ENCODE measurements around the gene TNNI3. TPM values are rescaled to one million over a fixed set of nuclear protein-coding genes. Genes with fewer than 3 reads are reported as not detected.

TNNI3 gene
- total and polyA plus RNA-seq, 2 of the 4 experiments (the other 2 are of a cell fraction) = not detected

GRCh38 chr19:55112246-55112776 lies 45.2 kb downstream of the TNNI3 start (continued):
- TF ChIP-seq, protein P1, sequence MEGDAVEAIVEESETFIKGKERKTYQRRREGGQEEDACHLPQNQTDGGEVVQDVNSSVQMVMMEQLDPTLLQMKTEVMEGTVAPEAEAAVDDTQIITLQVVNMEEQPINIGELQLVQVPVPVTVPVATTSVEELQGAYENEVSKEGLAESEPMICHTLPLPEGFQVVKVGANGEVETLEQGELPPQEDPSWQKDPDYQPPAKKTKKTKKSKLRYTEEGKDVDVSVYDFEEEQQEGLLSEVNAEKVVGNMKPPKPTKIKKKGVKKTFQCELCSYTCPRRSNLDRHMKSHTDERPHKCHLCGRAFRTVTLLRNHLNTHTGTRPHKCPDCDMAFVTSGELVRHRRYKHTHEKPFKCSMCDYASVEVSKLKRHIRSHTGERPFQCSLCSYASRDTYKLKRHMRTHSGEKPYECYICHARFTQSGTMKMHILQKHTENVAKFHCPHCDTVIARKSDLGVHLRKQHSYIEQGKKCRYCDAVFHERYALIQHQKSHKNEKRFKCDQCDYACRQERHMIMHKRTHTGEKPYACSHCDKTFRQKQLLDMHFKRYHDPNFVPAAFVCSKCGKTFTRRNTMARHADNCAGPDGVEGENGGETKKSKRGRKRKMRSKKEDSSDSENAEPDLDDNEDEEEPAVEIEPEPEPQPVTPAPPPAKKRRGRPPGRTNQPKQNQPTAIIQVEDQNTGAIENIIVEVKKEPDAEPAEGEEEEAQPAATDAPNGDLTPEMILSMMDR (conservative IDR thresholded peaks at IDR 0.05; ENCODE audit: low read depth, low read length) = no peak
- no peak for TF ChIP-seq RAD21 (IDR thresholded peaks at IDR 0.05; ENCODE audit: low read length)

GRCh38 chr19:55111238-55111831 lies 46.2 kb downstream of the TNNI3 start:
- ChIA-PET POLR2A (ENCODE audit: unreplicated experiment) (no interaction called here), CTCF (no interaction called here)
- no peak overlapping the region for H4K5ac ChIP-seq (ENCODE audit: low read depth, low read length)
- H3K36me3 ChIP-seq (ENCODE audit: control insufficient read depth, insufficient read depth, low read length) = peaks cover 26% of the 10 kb centered on the region
- H4K91ac ChIP-seq (ENCODE audit: insufficient read depth, low read depth, low read length) = no peak overlapping the region
- H3K4me2 ChIP-seq (ENCODE audit: low read depth, low read length) = no peak overlapping the region
- H4K20me1 ChIP-seq (ENCODE audit: insufficient read depth, low read length) = peaks cover 74% of the 10 kb centered on the region
- H3K4me3 ChIP-seq (ENCODE audit: insufficient read depth, low read depth, low read length) = no peak overlapping the region
- peaks cover 13% of the 10 kb centered on the region for H3K4me1 ChIP-seq (ENCODE audit: control insufficient read depth, insufficient read depth, low read length)
- BruUV-seq (replicated peaks) = no TSS peak
- no peak overlapping the region for H2BK15ac ChIP-seq (ENCODE audit: low read depth, low read length)
- H2AK9ac ChIP-seq (replicated peaks; ENCODE audit: low read depth, low read length, poor library complexity) = no peak overlapping the region
- H3K27ac ChIP-seq (ENCODE audit: insufficient read depth, low read length) = no peak overlapping the region
- H3K9me1 ChIP-seq (ENCODE audit: insufficient read depth, low read length) = peaks cover 10% of the 10 kb centered on the region
- H2AK5ac ChIP-seq (ENCODE audit: low read depth, low read length) = no peak overlapping the region
- H3K4ac ChIP-seq (ENCODE audit: low read depth, low read length) = no peak overlapping the region
- no peak overlapping the region for H2BK5ac ChIP-seq (ENCODE audit: low read depth, low read length, poor library complexity, severe bottlenecking)
- dilution Hi-C loops (cut with HindIII; ENCODE audit: low sequenced_read_pairs, unreplicated experiment) (no loop called here), intact Hi-C loops (cut with micrococcal nuclease) (no loop called here), in situ Hi-C loops (cut with MboI; ENCODE audit: low sequenced_read_pairs) (loop anchor here (25.0 kb wide), 1 partner anchor 526 kb away; the partner anchor contains the start of genes CCDC106, ZNF580 and ZNF581)
- H3K27me3 ChIP-seq (ENCODE audit: control insufficient read depth, insufficient read depth, low read length) = no peaks in the 10 kb centered on the region
- no peak overlapping the region for H3K23ac ChIP-seq (ENCODE audit: low read depth, low read length)
- 93% methylated on average over 8 of the region's 21 CpGs; no CpG with 5 or more reads in 1 of the 2 experiments for WGBS, 2 experiments (ENCODE audit: extremely low coverage in 2 of 2, insufficient read length in 1 of 2)
- ATAC-seq (ENCODE audit: low read depth) = no peak
- no peak overlapping the region for H3K56ac ChIP-seq (ENCODE audit: extremely low read depth, insufficient read depth, low read length)
- H3K79me1 ChIP-seq (ENCODE audit: low read depth in 1 of 2, low read length in 2 of 2) = peaks cover 19 to 72% of the 10 kb centered on the region in 2 experiments
- no peak overlapping the region for H2BK20ac ChIP-seq (ENCODE audit: low read depth, low read length)
- H4K8ac ChIP-seq (ENCODE audit: low read depth in 2 of 2, low read length in 2 of 2) = no peak overlapping the region
- no peak overlapping the region for H3K9ac ChIP-seq (ENCODE audit: low read depth, low read length)
- H3K14ac ChIP-seq (replicated peaks; ENCODE audit: low read depth, low read length) = no peak overlapping the region
- DNase-seq = no peak
- no peaks in the 10 kb centered on the region for H3K9me3 ChIP-seq (ENCODE audit: control insufficient read depth, insufficient read depth, low read length)
- H2BK120ac ChIP-seq (ENCODE audit: low read depth, low read length) = no peak overlapping the region
- H3K18ac ChIP-seq (ENCODE audit: low read depth, low read length) = no peak overlapping the region
- no peak overlapping the region for H2AFZ ChIP-seq (replicated peaks; ENCODE audit: low read length, poor library complexity)
- TF ChIP-seq, protein P2, sequence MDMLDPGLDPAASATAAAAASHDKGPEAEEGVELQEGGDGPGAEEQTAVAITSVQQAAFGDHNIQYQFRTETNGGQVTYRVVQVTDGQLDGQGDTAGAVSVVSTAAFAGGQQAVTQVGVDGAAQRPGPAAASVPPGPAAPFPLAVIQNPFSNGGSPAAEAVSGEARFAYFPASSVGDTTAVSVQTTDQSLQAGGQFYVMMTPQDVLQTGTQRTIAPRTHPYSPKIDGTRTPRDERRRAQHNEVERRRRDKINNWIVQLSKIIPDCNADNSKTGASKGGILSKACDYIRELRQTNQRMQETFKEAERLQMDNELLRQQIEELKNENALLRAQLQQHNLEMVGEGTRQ (IDR thresholded peaks at IDR 0.05; ENCODE audit: low read depth, low read length) = no peak
- no peak for TF ChIP-seq CEBPB (IDR thresholded peaks at IDR 0.05; ENCODE audit: low read depth, low read length)
- no peak for TF ChIP-seq MAZ (IDR thresholded peaks at IDR 0.05; ENCODE audit: borderline replicate concordance, low read depth, low read length)
- TF ChIP-seq, protein P3, sequence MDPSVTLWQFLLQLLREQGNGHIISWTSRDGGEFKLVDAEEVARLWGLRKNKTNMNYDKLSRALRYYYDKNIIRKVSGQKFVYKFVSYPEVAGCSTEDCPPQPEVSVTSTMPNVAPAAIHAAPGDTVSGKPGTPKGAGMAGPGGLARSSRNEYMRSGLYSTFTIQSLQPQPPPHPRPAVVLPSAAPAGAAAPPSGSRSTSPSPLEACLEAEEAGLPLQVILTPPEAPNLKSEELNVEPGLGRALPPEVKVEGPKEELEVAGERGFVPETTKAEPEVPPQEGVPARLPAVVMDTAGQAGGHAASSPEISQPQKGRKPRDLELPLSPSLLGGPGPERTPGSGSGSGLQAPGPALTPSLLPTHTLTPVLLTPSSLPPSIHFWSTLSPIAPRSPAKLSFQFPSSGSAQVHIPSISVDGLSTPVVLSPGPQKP (IDR thresholded peaks at IDR 0.05; ENCODE audit: borderline replicate concordance, low read depth, low read length) = no peak
- TF ChIP-seq BHLHE40 (IDR thresholded peaks at IDR 0.05; ENCODE audit: low read depth, low read length) = no peak
- TF ChIP-seq SMC3 (IDR thresholded peaks at IDR 0.05; ENCODE audit: low read depth, low read length) = no peak
- TF ChIP-seq NFE2L2 (IDR thresholded peaks at IDR 0.05; ENCODE audit: low read depth, low read length) = no peak
- no peak for TF ChIP-seq RAD21 (IDR thresholded peaks at IDR 0.05; ENCODE audit: low read length)
